Activated CD8-positive, alpha-beta T cell treated with anti-CD3 and anti-CD28 coated beads for 36 hours (primary cell): ENCODE data around the gene MYO5C. TPM values are rescaled to one million over a fixed set of nuclear protein-coding genes. Genes with fewer than 3 reads are reported as not detected.

Experiments
- ATAC-seq: fragments of 200-7000 bp; cut with Tn5 transposase; one replicate; pipeline ENCODE4 v1.10.0; 2021; ENCODE audit warnings: mild to moderate bottlenecking, moderate library complexity
- CTCF ChIA-PET: fragments of 350-600 bp; sonication (Branson Sonifier 250); formaldehyde crosslinking; loops from one replicate; lab custom pipeline; 2021; ENCODE audit warnings: antibody characterized with exemption; lab: Charles Lee
- POLR2A ChIA-PET: fragments of 350-600 bp; sonication (Branson Sonifier 250); formaldehyde crosslinking; loops from one replicate; lab custom pipeline; 2021; ENCODE audit warnings: antibody characterized with exemption; lab: Charles Lee
- DNase-seq: peaks from one replicate; pipeline ENCODE4 v3.0.0-alpha.2; 2020
- H3K27ac Mint-ChIP-seq: one replicate; pipeline ENCODE4 v1.8.0; 2021; ENCODE audit warnings: mild to moderate bottlenecking, mixed read lengths
- H3K27me3 Mint-ChIP-seq: one replicate; pipeline ENCODE4 v1.8.0; 2021; ENCODE audit warnings: mixed read lengths
- H3K36me3 Mint-ChIP-seq: one replicate; pipeline ENCODE4 v1.8.0; 2021; ENCODE audit warnings: low read depth, mixed read lengths
- H3K4me1 Mint-ChIP-seq: one replicate; pipeline ENCODE4 v1.8.0; 2021; ENCODE audit warnings: low read depth, mixed read lengths
- H3K4me3 Mint-ChIP-seq: one replicate; pipeline ENCODE4 v1.8.0; 2021; ENCODE audit warnings: mild to moderate bottlenecking, moderate library complexity, mixed read lengths
- H3K9me3 Mint-ChIP-seq: one replicate; pipeline ENCODE4 v1.8.0; 2021; ENCODE audit warnings: mixed read lengths
- intact Hi-C: fragments of 100-400 bp; cut with micrococcal nuclease; formaldehyde crosslinking; loops from one replicate; pipeline ENCODE4 v1.10.0; 2022
- total RNA-seq, 2 experiments: library from RNA; stranded (reverse); gene quantifications; one replicate each; pipeline ENCODE4 v1.2.3, GENCODE V29; 2021
- TF ChIP-seq, protein P1 (sequence below): fragments of 200-600 bp; IDR thresholded peaks from one replicate; pipeline ENCODE4 v1.8.0; 2022; ENCODE audit warnings: antibody characterized with exemption, mild to moderate bottlenecking

The MYO5C gene
- total RNA-seq, 2 experiments from 2014 or later, result 1.3 to 1.9 TPM

DNA sequence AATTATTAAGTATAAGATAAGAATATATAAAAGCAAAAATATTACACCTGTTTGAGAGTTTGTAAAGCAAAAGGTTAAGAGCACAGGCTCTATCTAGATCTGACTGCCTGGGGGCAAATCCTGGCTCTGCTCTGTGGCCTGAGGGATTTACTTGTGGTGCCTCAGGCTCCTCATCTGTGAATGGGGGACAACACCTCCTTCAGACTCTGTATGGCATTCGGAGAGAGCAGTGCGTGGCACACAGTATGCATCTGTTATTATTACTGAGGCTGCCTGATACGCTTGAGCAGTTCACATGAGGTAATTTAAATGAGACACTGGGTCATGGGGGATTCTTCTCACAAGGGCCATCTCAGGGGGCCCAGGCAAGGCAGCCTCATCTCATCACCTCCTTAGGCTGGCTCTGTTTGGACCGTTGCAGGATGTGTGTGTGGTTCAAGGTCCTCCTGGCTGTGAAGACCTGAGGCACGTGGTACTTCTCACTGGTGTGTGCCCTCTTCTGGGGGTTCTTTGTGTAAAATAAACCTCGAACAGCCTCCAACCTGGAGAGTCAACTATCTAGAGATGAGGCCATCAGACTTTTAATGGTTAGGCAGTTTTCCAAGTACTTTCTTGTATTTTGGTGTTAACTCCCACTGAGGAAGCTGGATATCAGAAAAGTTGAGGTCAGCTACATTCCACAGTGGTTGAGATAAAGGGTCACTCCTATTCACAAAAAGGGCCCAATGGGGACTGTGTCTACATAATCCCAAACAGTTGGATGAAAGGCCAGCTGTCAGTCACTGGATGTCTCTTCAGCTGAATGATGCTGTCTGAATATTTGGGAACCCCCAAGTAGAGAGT lies 113.4 kb downstream of the MYO5C start:
- POLR2A ChIA-PET, result no interaction called here
- Mint-ChIP-seq H3K36me3 (no peaks in the 10 kb centered on the region), H3K9me3 (no peaks in the 10 kb centered on the region), H3K4me3 (no peak overlapping the region), H3K27me3 (no peaks in the 10 kb centered on the region), H3K4me1 (peaks cover 13% of the 10 kb centered on the region), H3K27ac (no peak overlapping the region)
- DNase-seq (no peak), ATAC-seq (no peak)
- intact Hi-C loops, result no loop called here
- CTCF ChIA-PET, result interaction anchor here (1.3 to 2.4 kb wide), 4 partner anchors 9 to 27 kb away, joined by 4 to 8 read pairs (median 4); no protein-coding TSS in a partner anchor
- TF ChIP-seq, protein P1, sequence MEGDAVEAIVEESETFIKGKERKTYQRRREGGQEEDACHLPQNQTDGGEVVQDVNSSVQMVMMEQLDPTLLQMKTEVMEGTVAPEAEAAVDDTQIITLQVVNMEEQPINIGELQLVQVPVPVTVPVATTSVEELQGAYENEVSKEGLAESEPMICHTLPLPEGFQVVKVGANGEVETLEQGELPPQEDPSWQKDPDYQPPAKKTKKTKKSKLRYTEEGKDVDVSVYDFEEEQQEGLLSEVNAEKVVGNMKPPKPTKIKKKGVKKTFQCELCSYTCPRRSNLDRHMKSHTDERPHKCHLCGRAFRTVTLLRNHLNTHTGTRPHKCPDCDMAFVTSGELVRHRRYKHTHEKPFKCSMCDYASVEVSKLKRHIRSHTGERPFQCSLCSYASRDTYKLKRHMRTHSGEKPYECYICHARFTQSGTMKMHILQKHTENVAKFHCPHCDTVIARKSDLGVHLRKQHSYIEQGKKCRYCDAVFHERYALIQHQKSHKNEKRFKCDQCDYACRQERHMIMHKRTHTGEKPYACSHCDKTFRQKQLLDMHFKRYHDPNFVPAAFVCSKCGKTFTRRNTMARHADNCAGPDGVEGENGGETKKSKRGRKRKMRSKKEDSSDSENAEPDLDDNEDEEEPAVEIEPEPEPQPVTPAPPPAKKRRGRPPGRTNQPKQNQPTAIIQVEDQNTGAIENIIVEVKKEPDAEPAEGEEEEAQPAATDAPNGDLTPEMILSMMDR, result no peak

DNA sequence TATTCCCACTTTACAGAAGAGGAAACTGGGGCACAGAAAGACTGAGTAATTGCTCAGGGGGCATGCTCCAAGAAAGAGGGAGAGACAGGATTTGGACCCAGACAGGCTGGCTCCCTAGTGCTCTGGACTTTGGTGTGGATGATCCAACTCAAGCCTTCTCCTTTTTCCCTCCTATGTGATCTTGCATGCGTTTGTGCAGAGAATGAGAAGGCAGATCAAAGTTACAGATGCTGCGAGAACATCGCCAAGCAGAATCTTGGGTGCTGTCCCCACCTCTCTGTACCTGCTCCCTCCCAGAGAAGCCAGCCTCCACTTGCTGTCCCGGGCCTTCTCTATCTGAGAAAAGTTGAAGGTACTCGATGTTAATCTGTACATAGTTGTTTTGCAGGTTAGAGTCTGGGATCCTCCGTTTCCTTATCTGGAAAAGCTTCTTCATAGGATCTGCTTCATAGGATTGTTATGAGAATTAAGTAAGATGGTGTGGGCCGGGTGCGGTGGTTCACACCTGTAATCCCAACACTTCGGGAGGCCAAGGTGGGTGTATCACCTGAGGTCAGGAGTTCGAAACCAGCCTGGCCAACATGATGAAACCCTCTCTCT lies 114.7 kb downstream of the MYO5C start:
- peak overlapping the region; percentile 90 for H3K27ac Mint-ChIP-seq
- peak overlapping the region; percentile 78 for H3K4me3 Mint-ChIP-seq
- CTCF ChIA-PET, result interaction anchor here (0.7 to 4.3 kb wide), 3 partner anchors 11 to 47 kb away, joined by 3 to 26 read pairs (median 18); no protein-coding TSS in a partner anchor
- H3K4me1 Mint-ChIP-seq, result peaks cover 20% of the 10 kb centered on the region
- TF ChIP-seq, protein P1, result no peak
- H3K9me3 Mint-ChIP-seq, result no peaks in the 10 kb centered on the region
- no peaks in the 10 kb centered on the region for H3K27me3 Mint-ChIP-seq
- ATAC-seq (no peak), DNase-seq (no peak)
- POLR2A ChIA-PET, result interaction anchor here (1.0 to 1.9 kb wide), 3 partner anchors 10 to 12 kb away, joined by 3 to 9 read pairs (median 3); partner anchors contain the start of gene GNB5
- H3K36me3 Mint-ChIP-seq, result peaks cover 1% of the 10 kb centered on the region
- intact Hi-C loops, result no loop called here

DNA sequence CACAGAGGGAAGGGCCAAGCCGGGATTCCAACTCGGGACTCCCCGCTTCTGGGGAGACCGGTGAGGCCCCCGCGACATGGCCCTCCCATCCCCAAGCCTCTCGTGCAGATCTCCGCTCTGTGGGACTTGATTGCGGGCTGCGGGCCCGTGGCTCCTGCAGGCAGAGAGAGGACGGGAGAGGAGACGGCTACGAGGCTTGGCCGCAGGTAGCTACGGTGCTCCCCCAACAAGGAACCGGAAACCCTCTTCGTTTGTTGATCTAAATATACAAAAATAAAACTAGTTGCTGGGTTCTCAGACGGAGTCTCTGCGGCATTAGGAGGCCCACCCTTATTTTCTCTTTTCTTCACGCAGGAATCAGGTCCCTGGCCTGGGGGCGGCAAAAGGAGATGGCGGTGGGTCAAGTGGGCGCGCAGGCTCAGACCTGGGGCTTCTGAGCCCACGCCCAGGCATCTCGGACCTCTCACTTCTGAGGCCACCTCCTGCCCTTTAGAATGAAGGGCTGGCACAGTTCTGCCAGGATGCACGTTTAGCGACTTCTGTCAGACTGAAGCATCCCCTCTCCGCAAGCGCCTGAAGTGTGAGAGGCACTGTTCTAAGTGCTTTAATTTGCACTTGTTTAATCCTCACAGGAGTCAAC lies 115.3 kb downstream of the MYO5C start:
- TF ChIP-seq, protein P1, result no peak
- DNase-seq (peak; percentile 60), ATAC-seq (peak; percentile 28)
- peak overlapping the region; percentile 78 for H3K4me3 Mint-ChIP-seq
- intact Hi-C loops, result no loop called here
- H3K4me1 Mint-ChIP-seq, result peaks cover 20% of the 10 kb centered on the region
- no peaks in the 10 kb centered on the region for H3K27me3 Mint-ChIP-seq
- H3K27ac Mint-ChIP-seq, result peak overlapping the region; percentile 90
- H3K9me3 Mint-ChIP-seq, result no peaks in the 10 kb centered on the region
- CTCF ChIA-PET, result interaction anchor here (2.3 to 4.3 kb wide), 4 partner anchors 14 to 48 kb away, joined by 5 to 26 read pairs (median 20); no protein-coding TSS in a partner anchor
- POLR2A ChIA-PET, result interaction anchor here (0.5 to 2.5 kb wide), 8 partner anchors 9 to 209 kb away, joined by 3 to 9 read pairs (median 3); partner anchors contain the start of genes GNB5 and LEO1
- peaks cover 1% of the 10 kb centered on the region for H3K36me3 Mint-ChIP-seq

DNA sequence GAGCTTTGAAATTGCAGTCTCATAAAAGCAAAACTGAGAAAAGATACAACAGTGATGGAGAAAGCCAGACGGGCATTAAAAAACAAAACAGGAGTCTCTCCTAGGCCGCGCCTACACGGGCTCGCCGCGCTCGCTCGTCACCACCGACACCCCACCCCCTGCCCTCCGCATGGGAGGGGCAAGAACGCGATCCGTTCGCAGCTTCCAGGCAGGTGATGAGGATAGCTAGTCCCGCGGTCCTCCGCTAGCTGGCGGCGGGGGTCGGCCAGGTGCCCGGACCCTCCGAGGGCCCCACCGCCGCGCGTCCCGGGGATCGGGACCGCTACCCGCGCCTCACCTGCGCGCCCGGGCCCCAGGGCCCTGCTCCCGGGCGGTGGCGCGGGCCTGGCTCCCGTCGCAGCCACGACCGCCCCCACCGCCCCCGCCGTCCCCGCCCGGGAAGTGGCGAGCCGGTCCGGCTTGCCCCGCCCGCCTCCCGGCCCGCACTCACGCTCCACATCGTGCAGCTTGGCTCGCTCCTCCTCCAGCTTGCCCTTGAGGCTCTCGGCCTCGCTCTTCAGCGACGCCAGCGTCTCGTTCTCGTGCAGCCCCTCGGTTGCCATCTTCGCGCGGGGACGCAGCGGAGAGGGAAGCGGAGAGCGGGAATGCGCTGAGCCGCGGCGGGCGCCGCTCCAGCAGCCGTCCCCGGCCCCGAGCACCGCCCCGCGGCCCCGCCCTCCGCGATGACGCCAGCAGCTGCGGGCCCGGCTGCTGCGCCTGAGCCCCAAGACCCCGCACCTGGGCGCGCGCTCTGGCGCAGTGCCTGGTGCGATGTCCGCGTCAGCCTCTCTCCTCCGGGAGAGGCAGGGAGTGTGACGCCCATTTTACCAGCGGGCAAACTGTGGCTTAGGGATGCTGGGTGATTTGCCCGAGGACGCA lies 116.1 kb downstream of the MYO5C start:
- POLR2A ChIA-PET, result interaction anchor here (0.5 to 2.5 kb wide), 15 partner anchors 8 to 499 kb away, joined by 3 to 9 read pairs (median 3); partner anchors contain the start of genes GNB5 and LEO1
- TF ChIP-seq, protein P1, result peak; percentile 31
- Mint-ChIP-seq H3K27me3 (no peaks in the 10 kb centered on the region), H3K27ac (peak overlapping the region; percentile 94), H3K4me3 (peak overlapping the region; percentile 78), H3K36me3 (peaks cover 1% of the 10 kb centered on the region), H3K9me3 (no peaks in the 10 kb centered on the region), H3K4me1 (peaks cover 20% of the 10 kb centered on the region)
- DNase-seq (peak; percentile 91), ATAC-seq (peak; percentile 90)
- CTCF ChIA-PET, result interaction anchor here (0.8 to 4.3 kb wide), 12 partner anchors 8 to 176 kb away, joined by 3 to 26 read pairs (median 4); no protein-coding TSS in a partner anchor
- intact Hi-C loops, result loop anchor here (5.0 kb wide), 1 partner anchor 48 kb away; no protein-coding TSS in a partner anchor
